ENCODE measurements around the gene ARSJ.

Gene ARSJ

GRCh38 chr4:113899271-113900070 is 80.0 kb downstream of the ARSJ start:
- TF ChIP-seq, protein P1, sequence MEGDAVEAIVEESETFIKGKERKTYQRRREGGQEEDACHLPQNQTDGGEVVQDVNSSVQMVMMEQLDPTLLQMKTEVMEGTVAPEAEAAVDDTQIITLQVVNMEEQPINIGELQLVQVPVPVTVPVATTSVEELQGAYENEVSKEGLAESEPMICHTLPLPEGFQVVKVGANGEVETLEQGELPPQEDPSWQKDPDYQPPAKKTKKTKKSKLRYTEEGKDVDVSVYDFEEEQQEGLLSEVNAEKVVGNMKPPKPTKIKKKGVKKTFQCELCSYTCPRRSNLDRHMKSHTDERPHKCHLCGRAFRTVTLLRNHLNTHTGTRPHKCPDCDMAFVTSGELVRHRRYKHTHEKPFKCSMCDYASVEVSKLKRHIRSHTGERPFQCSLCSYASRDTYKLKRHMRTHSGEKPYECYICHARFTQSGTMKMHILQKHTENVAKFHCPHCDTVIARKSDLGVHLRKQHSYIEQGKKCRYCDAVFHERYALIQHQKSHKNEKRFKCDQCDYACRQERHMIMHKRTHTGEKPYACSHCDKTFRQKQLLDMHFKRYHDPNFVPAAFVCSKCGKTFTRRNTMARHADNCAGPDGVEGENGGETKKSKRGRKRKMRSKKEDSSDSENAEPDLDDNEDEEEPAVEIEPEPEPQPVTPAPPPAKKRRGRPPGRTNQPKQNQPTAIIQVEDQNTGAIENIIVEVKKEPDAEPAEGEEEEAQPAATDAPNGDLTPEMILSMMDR (IDR thresholded peaks at IDR 0.05; ENCODE audit: control insufficient read depth, insufficient read depth, low read depth, low read length, missing control alignments), result no peak
- no peak overlapping the region for H3K4me3 ChIP-seq (ENCODE audit: control insufficient read depth, low read depth, low read length)
- DNase-seq (ENCODE audit: low read depth), result no peak

- H3K4me3 ChIP-seq (ENCODE audit: control insufficient read depth, low read depth, low read length), result no peak overlapping the region
- DNase-seq (ENCODE audit: low read depth), result no peak
- TF ChIP-seq, protein P1 (IDR thresholded peaks at IDR 0.05; ENCODE audit: control insufficient read depth, insufficient read depth, low read depth, low read length, missing control alignments), result peak; percentile 28
Observed at GRCh38 chr4:113893546-113893945, 85.9 kb downstream of the ARSJ start.

DNA sequence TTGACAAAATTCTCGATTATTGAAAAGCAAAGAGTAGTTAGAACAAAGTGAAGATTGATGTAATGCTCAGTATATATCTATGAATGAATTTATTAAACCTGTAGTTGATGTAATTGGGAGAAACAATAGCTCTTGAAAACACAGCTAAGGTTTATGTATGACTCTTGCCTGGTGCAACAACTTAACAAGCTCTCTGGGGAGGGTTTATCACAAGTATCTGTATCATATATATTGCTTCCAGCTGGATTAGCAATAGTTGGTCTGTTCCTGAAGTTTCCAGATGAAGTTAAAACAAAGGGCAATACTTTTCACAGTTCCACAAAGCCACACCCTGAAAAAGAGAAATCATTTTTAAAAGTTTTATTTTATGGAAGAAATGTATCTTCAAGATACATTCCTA is 91.4 kb downstream of the ARSJ start:
- TF ChIP-seq, protein P1 (IDR thresholded peaks at IDR 0.05; ENCODE audit: control insufficient read depth, insufficient read depth, low read depth, low read length, missing control alignments), result no peak
- H3K4me3 ChIP-seq (ENCODE audit: control insufficient read depth, low read depth, low read length), result no peak overlapping the region
- no peak for DNase-seq (ENCODE audit: low read depth)

- no peak overlapping the region for H3K4me3 ChIP-seq (ENCODE audit: control insufficient read depth, low read depth, low read length)
- TF ChIP-seq, protein P1 (IDR thresholded peaks at IDR 0.05; ENCODE audit: control insufficient read depth, insufficient read depth, low read depth, low read length, missing control alignments), result no peak
- DNase-seq (ENCODE audit: low read depth), result no peak
Observed at GRCh38 chr4:113885291-113885690, 94.2 kb downstream of the ARSJ start.

GRCh38 chr4:113884655-113885054 is 94.8 kb downstream of the ARSJ start:
- H3K4me3 ChIP-seq (ENCODE audit: control insufficient read depth, low read depth, low read length), result no peak overlapping the region
- TF ChIP-seq, protein P1 (IDR thresholded peaks at IDR 0.05; ENCODE audit: control insufficient read depth, insufficient read depth, low read depth, low read length, missing control alignments), result no peak
- no peak for DNase-seq (ENCODE audit: low read depth)

DNA sequence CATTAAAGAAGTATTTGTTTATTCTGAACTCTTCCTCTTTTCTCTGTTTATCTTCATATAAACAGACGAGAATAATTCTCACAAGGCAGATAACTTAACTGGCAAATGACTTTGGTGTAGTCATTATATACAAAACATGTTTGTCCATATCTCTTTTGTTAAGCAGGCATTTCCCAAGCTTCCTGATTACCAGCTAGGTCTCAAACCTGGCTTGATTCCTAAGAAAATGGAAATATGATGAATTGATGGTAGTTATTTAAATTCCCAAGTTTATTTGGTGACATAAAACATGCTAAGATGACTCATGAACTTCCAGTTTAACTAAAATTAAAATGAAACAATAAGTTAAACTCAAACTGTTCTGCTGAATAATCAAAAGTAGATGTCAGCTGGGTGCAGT is 96.8 kb downstream of the ARSJ start:
- TF ChIP-seq, protein P1 (IDR thresholded peaks at IDR 0.05; ENCODE audit: control insufficient read depth, insufficient read depth, low read depth, low read length, missing control alignments), result no peak
- no peak overlapping the region for H3K4me3 ChIP-seq (ENCODE audit: control insufficient read depth, low read depth, low read length)

More for the DNA sequence above, 96.8 kb downstream of the ARSJ start:
- DNase-seq (ENCODE audit: low read depth), result no peak

All from AG09309 (cell line).